GM18507 (cell line): Measurements from ENCODE around the gene DENND1A.

Experiments
- DNase-seq: peaks from one replicate; pipeline ENCODE4 v3.0.0; 2011; ENCODE audit warnings: low read depth; ENCODE audit not compliant: insufficient read length; ENCODE audit errors: extremely low spot score
- FAIRE-seq: peaks from 2 replicates; lab custom pipeline; 2011; peaks lifted over from hg19 to GRCh38; lab: Jason Lieb, UNC

The DENND1A gene

DNA sequence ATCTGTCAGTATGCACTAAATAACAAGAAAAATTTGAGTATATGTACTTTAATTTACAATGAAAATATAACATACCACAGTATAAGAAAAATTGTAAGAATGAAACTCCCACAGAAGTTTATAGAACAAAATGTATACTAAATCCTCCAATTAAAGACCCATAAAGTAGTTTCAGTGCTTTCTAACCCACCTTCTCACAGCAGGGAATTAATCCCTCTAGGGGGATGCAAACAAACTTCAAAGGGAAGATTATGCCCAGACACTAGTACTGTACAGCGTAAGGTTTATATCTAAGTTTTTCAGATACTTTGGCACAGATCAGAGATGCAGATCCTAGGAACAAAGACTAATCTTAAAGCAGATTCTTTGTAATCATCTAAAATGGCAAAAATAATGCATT is 57.2 kb downstream of the DENND1A start:
- FAIRE-seq (no peak), DNase-seq (no peak)

- no peak for DNase-seq
- FAIRE-seq = no peak
These were observed 58.1 kb downstream of the DENND1A start for GRCh38 chr9:123871781-123872180.

DNA sequence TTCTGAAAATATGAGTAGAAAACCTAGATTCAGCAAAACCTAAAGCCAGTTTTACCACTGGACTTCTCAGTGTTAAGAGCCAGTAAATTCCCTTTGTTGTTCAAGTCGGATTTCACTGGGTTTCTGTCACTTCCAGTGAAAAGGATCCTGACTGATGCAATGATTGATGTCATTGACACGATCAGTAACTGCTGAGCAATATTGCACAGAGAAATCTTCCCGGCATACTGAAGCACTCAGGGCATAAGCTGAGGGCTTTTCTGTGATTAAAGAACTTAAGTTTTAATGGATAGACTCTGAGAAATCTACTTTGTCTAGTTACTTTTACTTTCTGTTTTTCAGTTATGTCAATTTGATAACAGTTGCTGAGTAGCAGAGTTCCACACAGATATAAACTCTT is 61.9 kb downstream of the DENND1A start:
- no peak for FAIRE-seq
- no peak for DNase-seq

GRCh38 chr9:123867034-123867433 is 62.9 kb downstream of the DENND1A start:
- DNase-seq = no peak
- FAIRE-seq = peak; percentile 41

GRCh38 chr9:123866497-123866896 is 63.4 kb downstream of the DENND1A start:
- DNase-seq (no peak), FAIRE-seq (no peak)

- DNase-seq (no peak), FAIRE-seq (no peak)
These were observed 64.5 kb downstream of the DENND1A start for GRCh38 chr9:123865226-123866000.

DNA sequence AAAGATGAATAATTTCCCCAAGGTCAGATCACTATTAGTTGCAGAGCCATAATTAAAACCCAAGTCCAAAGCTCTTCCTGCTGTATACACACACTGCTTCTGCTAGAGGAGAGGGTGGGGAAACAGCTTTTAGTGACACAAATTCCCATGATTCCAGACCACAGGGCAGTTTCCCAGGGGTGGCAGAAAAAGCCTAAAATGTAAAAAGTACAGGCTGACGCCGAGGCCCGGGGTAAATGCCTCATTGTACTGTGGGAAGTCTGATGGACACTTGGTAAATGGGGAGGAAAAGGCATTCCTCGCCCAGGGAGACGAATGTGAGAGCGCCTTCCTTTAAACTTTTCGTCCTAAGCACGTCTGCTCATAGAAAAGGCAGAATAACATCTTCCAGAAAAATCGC is 65.7 kb downstream of the DENND1A start:
- FAIRE-seq (no peak), DNase-seq (no peak)

- FAIRE-seq (no peak), DNase-seq (no peak)
These were observed 66.6 kb downstream of the DENND1A start for GRCh38 chr9:123863164-123863855.

DNA sequence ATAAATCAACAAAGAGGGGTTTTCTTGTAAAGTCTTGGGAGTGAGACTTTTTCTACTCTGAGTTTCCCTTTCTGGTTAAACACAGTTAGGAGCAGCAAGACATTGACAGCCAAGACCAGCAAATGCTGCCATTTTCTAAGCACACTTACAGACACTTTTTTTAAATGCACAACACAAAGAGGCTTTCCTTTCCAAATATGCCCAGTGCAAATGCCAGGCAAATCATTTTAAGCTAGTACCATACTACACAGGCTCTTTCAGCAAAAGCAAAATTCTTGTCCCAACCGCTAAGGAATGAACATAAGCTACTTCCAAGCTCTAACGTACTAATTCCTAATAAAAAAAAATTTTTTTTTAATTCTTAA is 68.2 kb downstream of the DENND1A start:
- FAIRE-seq (no peak), DNase-seq (no peak)

DNA sequence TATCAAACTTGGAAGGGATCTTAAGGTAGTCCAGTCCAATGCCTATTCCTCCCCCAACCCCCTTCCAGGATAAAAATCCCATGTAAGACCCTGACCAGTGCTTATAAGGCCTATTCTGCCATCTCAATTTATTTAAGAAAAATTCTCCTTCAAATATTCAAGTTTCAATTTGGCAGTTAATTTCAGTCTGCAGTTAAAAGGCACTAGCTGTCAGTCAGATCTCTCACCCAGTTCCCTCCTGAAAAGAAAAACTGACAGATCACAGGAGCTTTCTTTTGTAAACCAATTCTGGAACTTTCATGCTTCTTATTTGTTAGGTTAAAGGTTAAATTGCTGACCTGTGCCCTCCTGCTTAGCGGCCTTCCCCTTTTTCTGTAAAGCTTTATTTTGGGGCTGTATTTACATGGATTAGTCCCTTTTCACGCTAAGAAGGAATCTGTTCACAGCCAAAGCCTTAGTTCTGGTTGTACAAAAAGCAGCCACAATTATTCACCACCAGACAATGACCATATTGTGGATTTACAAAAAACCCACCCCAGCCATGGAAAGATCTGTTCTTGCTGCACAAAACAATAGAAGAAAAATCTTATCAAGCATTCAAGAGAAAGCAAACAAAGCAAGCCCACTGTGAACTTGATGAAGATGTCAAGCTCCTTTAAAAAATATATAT is 68.7 kb downstream of the DENND1A start:
- FAIRE-seq (no peak), DNase-seq (no peak)

DNA sequence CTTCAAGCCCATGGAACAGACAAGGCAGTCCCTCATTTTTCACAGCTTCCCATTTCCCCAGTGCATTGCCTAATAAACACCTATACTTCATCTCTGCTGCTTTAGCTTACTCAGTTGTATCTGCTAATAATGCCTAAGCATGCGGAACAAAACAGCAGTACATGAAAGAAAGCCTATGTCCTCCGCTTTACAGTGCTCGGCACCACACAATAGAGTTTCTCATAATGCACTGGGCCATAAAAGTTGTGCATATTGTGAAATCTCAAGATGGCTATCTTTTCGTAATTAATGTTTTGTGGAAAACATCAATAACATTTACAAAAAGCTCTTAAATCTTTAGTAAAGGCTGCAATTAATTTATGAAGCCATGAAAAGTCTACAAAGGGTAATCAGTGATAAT is 69.3 kb downstream of the DENND1A start:
- no peak for FAIRE-seq
- no peak for DNase-seq

- DNase-seq (no peak), FAIRE-seq (no peak)
These were observed 77.5 kb downstream of the DENND1A start for GRCh38 chr9:123852403-123852802.

- FAIRE-seq = no peak
These were observed 78.1 kb downstream of the DENND1A start for GRCh38 chr9:123851851-123852250.

DNA sequence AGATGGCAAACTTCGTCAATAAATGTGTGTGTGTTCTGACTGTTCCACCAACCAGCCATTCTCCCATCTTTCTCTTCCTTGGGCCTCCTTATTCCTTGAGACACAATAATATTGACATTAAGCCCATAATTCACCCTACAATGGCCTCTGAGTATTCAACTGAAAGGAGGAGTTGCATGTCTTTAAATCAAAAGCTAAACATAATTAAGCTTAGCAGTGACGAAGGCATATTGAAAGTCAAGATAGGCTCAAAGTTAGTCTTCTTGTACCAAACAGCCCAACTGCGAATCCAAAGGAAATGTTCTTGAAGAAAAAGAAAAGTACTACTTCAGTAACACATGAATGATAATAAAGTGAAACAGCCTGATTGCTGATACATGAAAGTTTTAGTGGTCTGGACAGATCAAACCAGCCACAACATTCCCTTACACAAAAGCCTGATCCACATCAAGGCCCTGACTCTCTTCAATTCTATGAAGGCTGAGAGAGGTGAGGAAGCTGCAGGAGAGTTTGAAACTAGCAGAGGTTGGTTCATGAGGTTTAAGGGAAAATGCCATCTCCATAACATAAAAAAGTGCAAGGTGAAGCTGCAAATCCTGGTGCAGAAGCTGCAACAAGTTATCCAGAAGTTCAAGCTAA is 81.4 kb downstream of the DENND1A start:
- DNase-seq (no peak), FAIRE-seq (no peak)

More at GRCh38 chr9:123851851-123852250, 78.1 kb downstream of the DENND1A start:
- no peak for DNase-seq

- FAIRE-seq = no peak
- DNase-seq = no peak
These were observed 83.0 kb downstream of the DENND1A start for GRCh38 chr9:123846966-123847365.

- DNase-seq (no peak), FAIRE-seq (no peak)
These were observed 86.2 kb downstream of the DENND1A start for GRCh38 chr9:123843703-123844102.

DNA sequence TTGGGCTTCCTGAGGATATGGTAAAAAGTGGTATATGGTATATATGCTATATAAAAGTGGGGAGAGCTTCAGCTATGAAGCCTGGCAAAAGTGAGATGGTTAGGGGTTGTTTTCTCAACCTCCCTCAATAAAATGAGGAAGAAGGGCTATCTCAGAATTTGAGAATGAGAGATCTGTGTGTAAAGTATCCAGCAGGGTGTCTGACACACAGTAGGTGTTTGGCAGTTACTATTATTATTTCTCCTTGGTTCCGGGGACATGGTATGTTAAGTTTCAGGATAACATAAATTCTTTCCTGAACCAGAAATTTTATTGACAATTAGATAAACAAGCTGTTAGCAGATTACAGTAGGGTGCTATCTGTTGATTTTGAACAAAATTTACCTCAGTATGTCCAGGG is 94.1 kb downstream of the DENND1A start:
- no peak for FAIRE-seq
- no peak for DNase-seq

- peak; percentile 86 for FAIRE-seq
- DNase-seq = peak; percentile 2
These were observed 94.9 kb downstream of the DENND1A start for GRCh38 chr9:123834889-123835562.

DNA sequence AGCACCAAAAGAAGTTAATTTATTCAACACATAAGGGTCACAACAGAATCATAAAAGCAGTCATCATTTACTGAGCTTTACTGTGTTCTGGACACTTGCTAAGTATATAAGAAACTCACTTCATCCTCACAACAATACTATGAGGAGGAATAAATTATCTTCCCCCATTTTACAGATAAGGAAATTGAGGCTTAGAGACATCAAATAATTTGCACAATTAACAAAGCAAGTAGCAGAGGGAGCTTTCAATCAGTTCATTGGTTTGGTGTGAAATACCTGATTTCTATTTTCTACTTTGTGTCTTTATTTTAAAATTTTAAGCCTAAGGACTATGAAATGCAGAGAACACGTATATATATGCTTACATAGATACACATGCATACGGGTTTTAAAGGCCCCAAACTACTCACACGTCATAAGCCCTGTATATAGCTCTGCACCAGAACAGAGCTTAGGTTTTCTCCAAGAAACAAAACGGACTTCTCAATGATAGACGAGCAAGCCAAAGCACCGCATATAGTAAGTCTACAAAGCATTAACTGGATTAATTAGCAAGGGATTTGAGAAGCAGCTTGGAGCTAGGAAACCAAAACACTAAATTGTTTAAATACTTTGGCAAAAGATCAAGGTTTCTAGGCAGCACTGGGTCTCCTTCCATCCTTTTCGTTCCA is 95.6 kb downstream of the DENND1A start:
- peak; percentile 50 for FAIRE-seq
- no peak for DNase-seq
